T47D (cell line): ENCODE results near the gene TNK1.
A peak's percentile ranks its signal among the peaks of the same experiment; 100 is the strongest.
"Not testable (repeated sequence)": the region's sequence is repeated elsewhere in the genome, so short reads cannot be mapped to it uniquely, and the experiment has no call there.

Experiments used
- DNase-seq, 2 experiments: peaks; one replicate each; pipeline versions ENCODE4 v3.0.0 to v3.0.0-alpha.2; 2011 to 2012; ENCODE audit warnings: low read depth in 1 of 2, low spot score in 1 of 2
- JUND ChIP-seq: IDR thresholded peaks from 2 replicates; pipeline ENCODE4 v1.6.1; 2012; ENCODE audit warnings: low read depth
- in situ Hi-C: cut with HindIII; loops from 2 replicates; pipeline ENCODE4 v1.10.0; 2016; ENCODE audit warnings: low sequenced_read_pairs, low pct_unique_long_range_greater_than_20kb

TNK1 gene

DNA sequence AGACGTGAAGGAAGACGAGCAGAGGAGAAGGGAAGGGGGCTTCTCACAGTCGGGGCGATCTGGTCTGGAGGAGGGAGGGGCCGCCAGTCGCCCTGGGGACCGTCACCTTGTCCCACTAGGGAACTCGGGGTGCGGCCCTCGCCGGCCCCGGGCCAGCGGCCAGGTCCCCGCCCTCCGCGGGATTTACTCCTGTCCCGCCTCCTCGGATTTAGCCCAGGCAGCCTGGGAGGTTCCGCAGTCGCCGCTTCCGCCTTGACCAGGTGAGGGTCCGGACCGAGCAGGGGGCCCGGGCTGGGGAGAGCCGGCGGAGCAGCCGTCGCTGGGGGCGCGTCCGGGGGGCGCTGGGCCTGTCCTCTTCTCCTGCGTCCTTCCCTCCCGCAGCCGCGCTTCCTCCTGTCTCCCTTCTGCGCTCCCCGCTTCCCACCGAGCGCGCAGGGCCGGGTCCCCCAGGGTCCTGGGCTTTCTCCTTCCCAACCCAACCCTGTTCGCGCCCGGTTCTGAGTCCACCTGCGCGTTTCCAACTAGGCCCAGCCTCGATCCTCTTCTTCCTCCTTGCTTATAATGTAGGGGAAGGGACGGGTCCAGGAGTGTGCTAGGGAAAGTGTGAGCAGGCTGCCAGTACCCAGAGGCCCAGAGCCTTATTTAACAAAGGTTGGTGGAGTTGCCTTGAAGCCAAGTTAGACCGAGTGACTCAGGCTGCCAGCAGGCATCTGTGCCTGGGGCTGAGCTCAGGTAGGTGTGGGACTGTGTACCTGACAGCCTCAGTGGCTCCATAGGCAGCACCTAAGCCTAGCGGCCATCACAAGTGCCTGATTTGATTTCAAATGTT, at the start of gene TNK1:
Gene TNK1 (plus strand): TSS at position 235 of the 829 bp plus-strand sequence. CDS start 1,838 bp downstream, outside the sequence.
- in situ Hi-C loops: no loop called here
- peak; percentile 67 to 79 for DNase-seq
- TF ChIP-seq JUND: no peak

- no peak for TF ChIP-seq JUND
- no peak for DNase-seq
- in situ Hi-C loops: no loop called here
These were observed 48.8 kb upstream of the TNK1 start for GRCh38 chr17:7332111-7332510.

DNA sequence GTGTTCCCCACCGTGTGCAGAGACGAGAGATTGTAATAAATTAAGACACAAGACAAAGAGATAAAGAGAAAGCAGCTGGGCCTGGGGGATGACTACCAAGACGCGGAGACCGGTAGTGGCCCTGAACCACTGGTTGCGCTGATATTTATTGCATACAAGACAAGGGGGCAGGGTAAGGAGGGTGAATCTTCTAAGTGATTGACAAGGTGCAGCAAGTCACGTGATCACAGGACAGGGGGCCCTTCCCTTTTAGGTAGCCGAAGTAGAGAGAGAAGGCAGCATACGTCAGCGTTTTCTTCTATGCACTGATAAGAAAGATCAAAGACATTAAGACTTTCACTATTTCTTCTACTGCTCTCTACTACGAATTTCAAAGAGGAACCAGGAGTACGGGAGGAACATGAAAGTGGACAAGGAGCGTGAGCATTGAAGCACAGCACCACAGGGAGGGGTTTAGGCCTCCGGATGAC, 48.3 kb upstream of the TNK1 start:
- in situ Hi-C loops, DNase-seq: not testable (repeated sequence)

DNA sequence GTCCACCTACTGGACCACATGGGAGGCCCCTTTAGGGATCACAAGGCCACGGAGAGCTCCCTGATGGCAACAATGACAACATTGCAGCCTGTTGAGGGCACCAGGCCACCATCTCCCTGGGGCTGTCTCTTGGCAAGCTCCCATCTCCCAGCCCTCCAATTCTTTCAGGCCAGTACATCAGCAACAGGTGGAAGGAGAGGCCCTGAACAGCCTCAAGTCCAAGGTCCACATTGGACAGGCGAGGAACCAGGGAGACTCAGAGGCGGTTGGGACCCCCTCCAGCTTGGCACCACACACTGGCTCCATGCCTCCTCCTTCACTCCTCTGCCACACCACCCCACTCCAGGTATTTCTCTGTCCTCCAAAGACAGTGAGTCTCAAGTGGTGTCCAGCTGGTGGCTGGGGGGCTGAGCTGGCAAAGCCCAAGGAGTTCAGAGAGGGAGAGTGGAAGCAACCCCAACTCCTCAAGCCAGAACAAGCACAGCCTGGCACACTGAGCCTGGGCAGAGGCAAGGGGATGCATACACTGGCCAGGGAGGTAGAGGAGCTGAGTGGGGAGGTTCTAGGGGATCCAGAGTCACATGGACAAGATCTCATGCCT, 45.9 kb upstream of the TNK1 start:
- in situ Hi-C loops: no loop called here
- no peak for TF ChIP-seq JUND
- DNase-seq: no peak

GRCh38 chr17:7335765-7336164, 45.1 kb upstream of the TNK1 start:
- DNase-seq, in situ Hi-C loops: not testable (repeated sequence)

GRCh38 chr17:7336240-7337175, 44.4 kb upstream of the TNK1 start, which contains the start of gene ACAP1:
Gene ACAP1 (plus strand): TSS chr17:7336529. CDS start chr17:7336735, 206 bp downstream.
- no peak for TF ChIP-seq JUND
- no peak for DNase-seq
- in situ Hi-C loops: no loop called here

DNA sequence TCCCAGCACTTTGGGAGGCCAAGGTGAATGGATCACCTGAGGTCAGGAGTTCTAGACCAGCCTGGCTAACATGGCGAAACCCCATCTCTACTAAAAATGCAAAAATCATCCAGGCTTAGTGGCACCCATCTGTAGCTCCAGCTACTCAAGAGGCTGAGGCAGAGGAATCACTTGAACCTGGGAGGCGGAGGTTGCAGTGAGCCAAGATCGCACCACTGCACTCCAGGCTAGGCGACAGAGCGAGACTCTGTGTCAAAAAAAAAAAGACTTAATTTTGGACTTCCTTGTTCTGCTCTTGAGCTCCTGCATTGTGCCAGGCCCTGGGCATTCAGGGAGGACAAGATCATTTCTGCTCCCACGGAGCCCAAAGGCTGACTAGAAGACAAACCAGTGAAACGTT, 43.3 kb upstream of the TNK1 start:
- DNase-seq, in situ Hi-C loops: not testable (repeated sequence)

GRCh38 chr17:7340179-7340578, 40.7 kb upstream of the TNK1 start:
- no peak for DNase-seq
- in situ Hi-C loops: no loop called here

GRCh38 chr17:7341842-7342241, 39.0 kb upstream of the TNK1 start:
- no peak for TF ChIP-seq JUND
- no peak for DNase-seq
- in situ Hi-C loops: no loop called here

More at GRCh38 chr17:7340179-7340578, 40.7 kb upstream of the TNK1 start:
- TF ChIP-seq JUND: no peak

DNA sequence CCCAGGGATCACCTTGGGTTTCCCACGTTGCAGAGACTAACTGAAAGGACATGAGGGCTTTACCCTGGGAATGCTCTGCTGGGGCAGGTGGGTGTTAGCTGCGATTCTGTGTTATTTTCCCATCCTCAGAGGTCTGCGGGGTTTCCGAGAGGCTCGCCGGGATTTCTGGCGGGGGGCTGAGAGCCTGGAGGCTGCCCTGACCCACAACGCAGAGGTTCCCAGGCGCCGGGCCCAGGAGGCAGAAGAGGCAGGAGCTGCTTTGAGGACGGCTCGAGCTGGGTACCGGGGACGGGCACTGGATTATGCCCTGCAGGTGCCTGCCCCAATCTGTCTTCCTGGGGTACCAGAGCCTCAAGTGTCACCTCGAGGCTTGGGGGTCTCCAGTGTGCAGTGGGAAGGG, 37.6 kb upstream of the TNK1 start:
- in situ Hi-C loops: no loop called here
- DNase-seq: no peak

DNA sequence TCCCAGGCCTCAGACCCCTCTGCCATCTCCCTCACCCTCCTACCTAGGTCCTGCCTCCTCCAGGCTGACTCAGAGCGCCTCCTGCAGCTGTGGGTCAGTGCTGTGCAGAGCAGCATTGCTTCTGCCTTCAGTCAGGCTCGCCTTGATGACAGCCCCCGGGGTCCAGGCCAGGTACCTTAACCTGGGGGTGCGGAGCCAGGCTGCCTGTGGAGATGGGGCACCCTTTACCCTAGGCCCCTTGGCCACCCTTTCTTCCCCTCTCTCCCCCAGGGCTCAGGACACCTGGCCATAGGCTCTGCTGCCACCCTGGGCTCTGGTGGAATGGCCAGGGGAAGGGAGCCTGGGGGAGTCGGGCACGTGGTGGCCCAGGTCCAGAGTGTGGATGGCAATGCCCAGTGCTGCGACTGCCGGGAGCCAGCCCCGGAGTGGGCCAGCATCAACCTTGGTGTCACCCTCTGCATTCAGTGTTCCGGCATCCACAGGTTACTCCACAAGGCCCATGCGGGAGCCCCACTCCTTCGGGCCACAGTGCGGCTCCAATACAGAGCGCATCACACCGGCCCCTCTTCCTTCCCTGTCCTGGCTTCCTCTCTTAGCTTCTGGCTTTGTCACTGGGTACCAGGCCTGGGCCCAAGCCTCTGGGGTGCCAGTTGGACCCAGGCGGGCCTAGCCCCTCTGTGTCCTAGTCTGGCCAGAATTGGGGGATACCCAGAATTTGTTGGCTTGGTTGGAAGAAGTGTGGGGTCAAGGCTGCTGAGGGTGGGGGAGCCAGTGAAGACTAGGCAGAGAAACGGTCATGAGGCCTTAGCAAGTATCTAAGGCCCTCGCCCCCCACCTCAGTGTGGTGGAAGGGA, 33.9 kb upstream of the TNK1 start:
- in situ Hi-C loops: no loop called here
- no peak for DNase-seq
- no peak for TF ChIP-seq JUND

More for the DNA sequence above, 37.6 kb upstream of the TNK1 start:
- TF ChIP-seq JUND: no peak
